HCT116 (cell line): ENCODE results near the gene RREB1. TPM values are rescaled to one million over a fixed set of nuclear protein-coding genes. Genes with fewer than 3 reads are reported as not detected.
"Not testable (repeated sequence)": the region's sequence is repeated elsewhere in the genome, so short reads cannot be mapped to it uniquely, and the experiment has no call there.

Source experiments
- ATAC-seq: fragments of 200-7000 bp; cut with Tn5 transposase; 2 replicates; pipeline ENCODE4 v1.9.1; 2020; ENCODE audit warnings: mild to moderate bottlenecking, moderate library complexity
- BruUV-seq: library from RNA; stranded (reverse); fragments of 400-500 nt; replicated peaks from 2 replicates; lab custom pipeline; 2021; lab: Mats Ljungman, UMichigan
- CTCF ChIA-PET: fragments of 300-600 bp; sonication (Branson Sonifier 250); formaldehyde crosslinking; loops from one replicate; lab custom pipeline; 2021; ENCODE audit warnings: antibody characterized with exemption; lab: Charles Lee
- POLR2A ChIA-PET: fragments of 300-600, 350-600 bp; sonication (Branson Sonifier 250); formaldehyde crosslinking; loops from one replicate; lab custom pipeline; 2021; ENCODE audit warnings: antibody characterized with exemption; lab: Charles Lee
- RAD21 ChIA-PET, 2 experiments: fragments of 300-600 bp; sonication (Branson Sonifier 250); formaldehyde crosslinking; loops; one replicate each; lab custom pipeline; 2023; ENCODE audit warnings: low total read pairs in 2 of 2; ENCODE audit not compliant: uncharacterized antibody in 2 of 2, unreplicated experiment in 2 of 2, low non-redundant PET in 1 of 2; lab: Charles Lee
- DNase-seq: peaks from one replicate; pipeline ENCODE4 v3.0.0-alpha.2; 2010; ENCODE audit warnings: low read depth, low spot score
- H2AFZ ChIP-seq: fragments of 200-600 bp; shearing (Covaris generic), sonication (generic); 2 replicates; pipeline ENCODE4 v1.6.1; 2017; ENCODE audit warnings: low read depth, mixed run types, mixed read lengths, antibody characterized with exemption, low read length; ENCODE audit not compliant: poor library complexity, severe bottlenecking
- H3K27ac ChIP-seq: 2 replicates; pipeline ENCODE4 v1.5.1; 2012; ENCODE audit warnings: low read depth, low read length
- H3K27me3 ChIP-seq: fragments of 200-600 bp; sonication (generic); 2 replicates; pipeline ENCODE4 v1.6.1; 2016; ENCODE audit warnings: mixed run types, low read length, mixed read lengths; ENCODE audit not compliant: insufficient read depth
- H3K36me3 ChIP-seq, 2 experiments: fragments of 200-500 bp in 1 of 2; fragments of 200-600 bp in 1 of 2; sonication (Bioruptor generic) in 1 of 2; sonication (generic) in 1 of 2; 2 replicates each; pipeline versions ENCODE4 v1.5.1 to v1.6.1; 2014 to 2016; ENCODE audit warnings: low read length in 2 of 2, inconsistent platforms in 1 of 2, mixed read lengths in 1 of 2, mixed run types in 1 of 2; ENCODE audit not compliant: insufficient read depth in 2 of 2, control insufficient read depth in 1 of 2
- H3K4me1 ChIP-seq, 2 experiments: fragments of 200-600 bp in 1 of 2; sonication (generic) in 1 of 2; 2 replicates each; pipeline versions ENCODE4 v1.5.1 to v1.6.1; 2012 to 2017; ENCODE audit warnings: low read length in 2 of 2, inconsistent platforms in 1 of 2, mild to moderate bottlenecking in 1 of 2, mixed read lengths in 1 of 2, mixed run types in 1 of 2, moderate library complexity in 1 of 2; ENCODE audit not compliant: insufficient read depth in 2 of 2, control insufficient read depth in 1 of 2
- H3K4me2 ChIP-seq: fragments of 200-600 bp; sonication (generic); 2 replicates; pipeline ENCODE4 v1.6.1; 2017; ENCODE audit warnings: mixed run types, low read length, mixed read lengths
- H3K4me3 ChIP-seq, 2 experiments: fragments of 200-600 bp in 1 of 2; sonication (generic) in 1 of 2; replicated peaks in 1 of 2; 2 replicates each; pipeline ENCODE4 v1.5.1; 2011 to 2016; ENCODE audit warnings: low read length in 2 of 2, control low read depth in 1 of 2, low read depth in 1 of 2, mild to moderate bottlenecking in 1 of 2, mixed read lengths in 1 of 2, mixed run types in 1 of 2
- H3K79me2 ChIP-seq: fragments of 200-600 bp; sonication (generic); 2 replicates; pipeline ENCODE4 v1.6.1; 2017; ENCODE audit warnings: mild to moderate bottlenecking, mixed run types, low read length, moderate library complexity, mixed read lengths; ENCODE audit not compliant: insufficient read depth
- H3K9ac ChIP-seq: fragments of 200-600 bp; sonication (generic); 2 replicates; pipeline ENCODE4 v1.6.1; 2016; ENCODE audit warnings: low read length, mixed read lengths
- H3K9me2 ChIP-seq: fragments of 200-600 bp; sonication (generic), shearing (Covaris generic); 2 replicates; pipeline ENCODE4 v1.6.1; 2017; ENCODE audit warnings: mixed run types, mild to moderate bottlenecking, moderate library complexity; ENCODE audit not compliant: insufficient read depth
- H3K9me3 ChIP-seq, 2 experiments: fragments of 200-500 bp in 1 of 2; fragments of 200-600 bp in 1 of 2; sonication (Bioruptor generic) in 1 of 2; sonication (generic) in 1 of 2; 2 replicates each; pipeline ENCODE4 v1.6.1; 2014 to 2017; ENCODE audit warnings: low read length in 2 of 2, mixed read lengths in 2 of 2, inconsistent platforms in 1 of 2, low read depth in 1 of 2, mild to moderate bottlenecking in 1 of 2, mixed run types in 1 of 2, moderate library complexity in 1 of 2; ENCODE audit not compliant: control insufficient read depth in 1 of 2, insufficient read depth in 1 of 2
- H4K20me1 ChIP-seq: fragments of 200-600 bp; sonication (generic), shearing (Covaris generic); 2 replicates; pipeline ENCODE4 v1.6.1; 2017; ENCODE audit warnings: mixed run types, mild to moderate bottlenecking, moderate library complexity; ENCODE audit not compliant: insufficient read depth
- CBX3 ChIP-seq: IDR thresholded peaks from 2 replicates; pipeline ENCODE4 v1.6.1; 2012; ENCODE audit warnings: low read depth
- CEBPB ChIP-seq: IDR thresholded peaks from 2 replicates; pipeline ENCODE4 v1.6.1; 2012; ENCODE audit warnings: low read depth
- EZH2phosphoT487 ChIP-seq: fragments of 200-600 bp; IDR thresholded peaks from 2 replicates; pipeline ENCODE4 v1.6.1; 2018; ENCODE audit warnings: antibody characterized with exemption, borderline replicate concordance
- POLR2A ChIP-seq: IDR thresholded peaks from 2 replicates; pipeline ENCODE4 v1.7.0; 2011; ENCODE audit warnings: borderline replicate concordance; ENCODE audit not compliant: insufficient read depth, insufficient read length; ENCODE audit errors: extremely low read depth
- RAD21 ChIP-seq: IDR thresholded peaks from 2 replicates; pipeline ENCODE4 v1.6.1; 2012; ENCODE audit warnings: low read depth, mild to moderate bottlenecking
- SP1 ChIP-seq: IDR thresholded peaks from 2 replicates; pipeline ENCODE4 v1.6.1; 2012; ENCODE audit warnings: low read depth
- TCF7L2 ChIP-seq: IDR thresholded peaks from 2 replicates; pipeline ENCODE4 v1.7.0; 2011; ENCODE audit warnings: borderline replicate concordance, inconsistent platforms; ENCODE audit not compliant: insufficient read depth, insufficient read length; ENCODE audit errors: extremely low read depth
- ZBTB33 ChIP-seq: IDR thresholded peaks from 2 replicates; pipeline ENCODE4 v1.6.1; 2011; ENCODE audit warnings: mild to moderate bottlenecking, low read length, moderate library complexity; ENCODE audit not compliant: insufficient replicate concordance; ENCODE audit errors: extremely low read depth
- intact Hi-C: fragments of 100-400 bp; cut with micrococcal nuclease; formaldehyde crosslinking; loops from 2 replicates; pipeline ENCODE4 v1.10.0; 2022
- total RNA-seq: library from RNA; stranded (reverse); gene quantifications from one replicate; pipeline ENCODE4 v1.2.1, GENCODE V29; 2021; ENCODE audit not compliant: unreplicated experiment

RREB1 gene
- total RNA-seq, 1 experiment from 2014 or later: 47.9 TPM

GRCh38 chr6:7264686-7265384 lies 157.1 kb downstream of the RREB1 start:
- Histone ChIP-seq H3K9me2 (no peaks in the 10 kb centered on the region), H3K79me2 (no peaks in the 10 kb centered on the region), H3K4me2 (no peak overlapping the region), H2AFZ (no peak overlapping the region), H3K36me3 (no peaks in the 10 kb centered on the region), H3K27ac (no peak overlapping the region), H3K4me3 (no peak overlapping the region), H3K9ac (no peak overlapping the region), H3K9me3 (no peaks in the 10 kb centered on the region), H3K27me3 (no peaks in the 10 kb centered on the region), H4K20me1 (no peaks in the 10 kb centered on the region), H3K4me1 (peaks cover 22 to 39% of the 10 kb centered on the region in 2 experiments)
- intact Hi-C loops: no loop called here
- TF ChIP-seq ZBTB33: no peak
- TF ChIP-seq CEBPB: no peak
- no peak for TF ChIP-seq EZH2phosphoT487
- TF ChIP-seq POLR2A: no peak
- no peak for TF ChIP-seq CBX3
- TF ChIP-seq SP1: no peak
- no peak for TF ChIP-seq RAD21
- TF ChIP-seq TCF7L2: no peak
- RAD21 ChIA-PET: no interaction called here
- BruUV-seq: TSS peak; percentile 27
- ATAC-seq (no peak), DNase-seq (no peak)
- POLR2A ChIA-PET: no interaction called here
- CTCF ChIA-PET: no interaction called here

GRCh38 chr6:7265385-7265726 lies 157.6 kb downstream of the RREB1 start:
- H3K27me3 ChIP-seq, ATAC-seq, DNase-seq, H3K9ac ChIP-seq, H2AFZ ChIP-seq, POLR2A ChIA-PET, H3K79me2 ChIP-seq, RAD21 ChIA-PET, BruUV-seq, H3K4me3 ChIP-seq, H3K36me3 ChIP-seq, H4K20me1 ChIP-seq, H3K9me3 ChIP-seq, H3K27ac ChIP-seq, H3K4me2 ChIP-seq, CTCF ChIA-PET, H3K9me2 ChIP-seq, intact Hi-C loops: not testable (repeated sequence)
- peaks cover 21 to 37% of the 10 kb centered on the region in 2 experiments for H3K4me1 ChIP-seq
